ENCODE results near the gene SHC2. TPM values are rescaled to one million over a fixed set of nuclear protein-coding genes. Genes with fewer than 3 reads are reported as not detected.

Gene SHC2
- total and polyA plus RNA-seq, 7 donors, result 1.8 to 49.9 (median 17.8) TPM

GRCh38 chr19:422213-422916 is 38.5 kb downstream of the SHC2 start:
- Histone ChIP-seq H3K4me3 (no peak overlapping the region), H3K36me3 (peaks cover 0 to 15% (median 4%) of the 10 kb centered on the region in 4 donors), H3K4me1 (peaks cover 0 to 6% (median 3%) of the 10 kb centered on the region in 4 donors), H3K9me3 (no peaks in the 10 kb centered on the region), H3K27me3 (no peaks in the 10 kb centered on the region), H3K27ac (no peak overlapping the region)
- WGBS, 2 donors, result 82 to 86% methylated on average over 40 of the region's 40 CpGs
- TF ChIP-seq CTCF (IDR thresholded peaks at IDR 0.05), result no peak
- TF ChIP-seq EP300 (IDR thresholded peaks at IDR 0.05), result no peak
- TF ChIP-seq POLR2A (IDR thresholded peaks at IDR 0.05), result no peak
- no peak for TF ChIP-seq POLR2AphosphoS5 (IDR thresholded peaks at IDR 0.05)
- no peak for DNase-seq
- intact Hi-C loops (cut with DNase I), result no loop called here

- TF ChIP-seq POLR2AphosphoS5 (IDR thresholded peaks at IDR 0.05) (no peak), POLR2A (IDR thresholded peaks at IDR 0.05) (no peak), CTCF (IDR thresholded peaks at IDR 0.05) (no peak), EP300 (IDR thresholded peaks at IDR 0.05) (no peak)
- intact Hi-C loops (cut with DNase I), result no loop called here
- H3K4me1 ChIP-seq, result no peaks in the 10 kb centered on the region
- no peaks in the 10 kb centered on the region for H3K9me3 ChIP-seq
- no peaks in the 10 kb centered on the region for H3K27me3 ChIP-seq
- DNase-seq, result no peak
- WGBS, 2 donors, result 86 to 92% methylated on average over 31 of the region's 31 CpGs
- no peak overlapping the region for H3K4me3 ChIP-seq
- H3K27ac ChIP-seq, result no peak overlapping the region
- peaks cover 0 to 21% (median 4%) of the 10 kb centered on the region in 4 donors for H3K36me3 ChIP-seq
Observed at GRCh38 chr19:419721-420515, 40.9 kb downstream of the SHC2 start.

GRCh38 chr19:418761-419671 is 41.8 kb downstream of the SHC2 start:
- no peak for DNase-seq
- no peaks in the 10 kb centered on the region for H3K9me3 ChIP-seq
- H3K27me3 ChIP-seq, result no peaks in the 10 kb centered on the region
- peaks cover 0 to 20% (median 4%) of the 10 kb centered on the region in 4 donors for H3K36me3 ChIP-seq
- TF ChIP-seq POLR2AphosphoS5 (IDR thresholded peaks at IDR 0.05) (no peak), CTCF (IDR thresholded peaks at IDR 0.05) (no peak), EP300 (IDR thresholded peaks at IDR 0.05) (no peak), POLR2A (IDR thresholded peaks at IDR 0.05) (no peak)
- no peaks in the 10 kb centered on the region for H3K4me1 ChIP-seq
- no peak overlapping the region for H3K4me3 ChIP-seq
- WGBS, 2 donors, result 78 to 86% methylated on average over 51 of the region's 51 CpGs
- no peak overlapping the region for H3K27ac ChIP-seq
- intact Hi-C loops (cut with DNase I), result no loop called here

GRCh38 chr19:416416-416815 is 44.4 kb downstream of the SHC2 start:
- H3K4me3 ChIP-seq, result no peak overlapping the region
- TF ChIP-seq POLR2A (IDR thresholded peaks at IDR 0.05), result no peak
- TF ChIP-seq CTCF (IDR thresholded peaks at IDR 0.05), result no peak
- no peak for TF ChIP-seq POLR2AphosphoS5 (IDR thresholded peaks at IDR 0.05)
- peaks cover 0 to 8% (median 3%) of the 10 kb centered on the region in 4 donors for H3K36me3 ChIP-seq
- intact Hi-C loops (cut with DNase I), result no loop called here
- H3K27me3 ChIP-seq, result peaks cover 4 to 14% (median 12%) of the 10 kb centered on the region in 3 donors
- DNase-seq, result no peak
- 86 to 90% methylated on average over 14 of the region's 14 CpGs for WGBS, 2 donors
- H3K4me1 ChIP-seq, result no peaks in the 10 kb centered on the region
- H3K9me3 ChIP-seq, result no peaks in the 10 kb centered on the region
- no peak overlapping the region for H3K27ac ChIP-seq
